Hepatocyte (in vitro differentiated cells): Measurements from ENCODE around the gene ITPKB. TPM values are rescaled to one million over a fixed set of nuclear protein-coding genes. Genes with fewer than 3 reads are reported as not detected.

ENCODE experiments used
- DNase-seq: peaks from one replicate; pipeline ENCODE4 v3.0.0-alpha.2; 2016; ENCODE audit warnings: low spot score
- H2AFZ ChIP-seq: fragments of 200-600 bp; sonication (generic); 2 replicates; pipeline ENCODE4 v1.6.0; 2016; ENCODE audit warnings: antibody characterized with exemption, mild to moderate bottlenecking
- H3K27ac ChIP-seq: fragments of 200-600 bp; sonication (generic); 2 replicates; pipeline ENCODE4 v1.5.1; 2016; ENCODE audit warnings: mild to moderate bottlenecking
- H3K27me3 ChIP-seq: fragments of 200-600 bp; sonication (generic); 2 replicates; pipeline ENCODE4 v1.6.1; 2016
- H3K36me3 ChIP-seq: fragments of 200-600 bp; sonication (generic); replicated peaks from 2 replicates; pipeline ENCODE4 v1.5.1; 2016; ENCODE audit warnings: low read depth; ENCODE audit not compliant: insufficient read depth
- H3K4me1 ChIP-seq: fragments of 200-600 bp; sonication (generic); 2 replicates; pipeline ENCODE4 v1.5.1; 2016; ENCODE audit warnings: mild to moderate bottlenecking, moderate library complexity; ENCODE audit not compliant: insufficient read depth
- H3K4me2 ChIP-seq: fragments of 200-600 bp; sonication (generic); 2 replicates; pipeline ENCODE4 v1.6.0; 2016
- H3K4me3 ChIP-seq: fragments of 200-600 bp; sonication (generic); 2 replicates; pipeline ENCODE4 v1.5.1; 2016; ENCODE audit warnings: mild to moderate bottlenecking
- H3K79me2 ChIP-seq: fragments of 200-600 bp; sonication (generic); 2 replicates; pipeline ENCODE4 v1.6.0; 2017; ENCODE audit warnings: mild to moderate bottlenecking
- H3K9me2 ChIP-seq: fragments of 200-600 bp; sonication (generic); replicated peaks from 2 replicates; pipeline ENCODE4 v1.6.0; 2017; ENCODE audit warnings: mild to moderate bottlenecking; ENCODE audit not compliant: insufficient read depth
- H3K9me3 ChIP-seq: fragments of 200-600 bp; sonication (generic); 2 replicates; pipeline ENCODE4 v1.5.1; 2016; ENCODE audit warnings: low read depth, mild to moderate bottlenecking
- H4K20me1 ChIP-seq: fragments of 200-600 bp; sonication (generic); 2 replicates; pipeline ENCODE4 v1.6.0; 2016; ENCODE audit warnings: mild to moderate bottlenecking; ENCODE audit not compliant: insufficient read depth, poor library complexity, severe bottlenecking
- EZH2 ChIP-seq: fragments of 200-600 bp; sonication (generic); IDR thresholded peaks from 2 replicates; pipeline ENCODE4 v1.6.1; 2016; ENCODE audit warnings: antibody characterized with exemption, mild to moderate bottlenecking, borderline replicate concordance
- EZH2phosphoT487 ChIP-seq: fragments of 200-600 bp; sonication (generic); IDR thresholded peaks from one replicate; pipeline ENCODE4 v1.6.1; 2018; ENCODE audit warnings: antibody characterized with exemption, mild to moderate bottlenecking, low read depth, moderate library complexity; ENCODE audit not compliant: unreplicated experiment, severe bottlenecking
- WGBS: methylation state at CpG from one replicate; pipeline ENCODE4 v1.1.6; 2016; ENCODE audit warnings: low lambda C conversion rate; ENCODE audit errors: missing lambda C conversion rate; 5-methylcytosine and 5-hydroxymethylcytosine counted together
- polyA plus RNA-seq: library from polyadenylated mRNA; unstranded; fragments of >200 nt; fragmentation: Nextera tagmentation; extraction: Ambion mirVana; gene quantifications from 2 replicates; pipeline ENCODE4 v1.2.1, GENCODE V29; 2016
- total RNA-seq: library from RNA; depleted of rRNA; stranded (reverse); fragments of >200 nt; gene quantifications from 2 replicates; pipeline ENCODE4 v1.2.3, GENCODE V29; 2014
- TF ChIP-seq, protein P1 (sequence below): fragments of 200-600 bp; sonication (generic); IDR thresholded peaks from 2 replicates; pipeline ENCODE4 v1.5.1; 2016; ENCODE audit warnings: antibody characterized with exemption, mild to moderate bottlenecking; ENCODE audit not compliant: poor library complexity

Gene ITPKB
- total and polyA plus RNA-seq, 2 experiments from 2014 or later, result 11.0 to 13.8 TPM

DNA sequence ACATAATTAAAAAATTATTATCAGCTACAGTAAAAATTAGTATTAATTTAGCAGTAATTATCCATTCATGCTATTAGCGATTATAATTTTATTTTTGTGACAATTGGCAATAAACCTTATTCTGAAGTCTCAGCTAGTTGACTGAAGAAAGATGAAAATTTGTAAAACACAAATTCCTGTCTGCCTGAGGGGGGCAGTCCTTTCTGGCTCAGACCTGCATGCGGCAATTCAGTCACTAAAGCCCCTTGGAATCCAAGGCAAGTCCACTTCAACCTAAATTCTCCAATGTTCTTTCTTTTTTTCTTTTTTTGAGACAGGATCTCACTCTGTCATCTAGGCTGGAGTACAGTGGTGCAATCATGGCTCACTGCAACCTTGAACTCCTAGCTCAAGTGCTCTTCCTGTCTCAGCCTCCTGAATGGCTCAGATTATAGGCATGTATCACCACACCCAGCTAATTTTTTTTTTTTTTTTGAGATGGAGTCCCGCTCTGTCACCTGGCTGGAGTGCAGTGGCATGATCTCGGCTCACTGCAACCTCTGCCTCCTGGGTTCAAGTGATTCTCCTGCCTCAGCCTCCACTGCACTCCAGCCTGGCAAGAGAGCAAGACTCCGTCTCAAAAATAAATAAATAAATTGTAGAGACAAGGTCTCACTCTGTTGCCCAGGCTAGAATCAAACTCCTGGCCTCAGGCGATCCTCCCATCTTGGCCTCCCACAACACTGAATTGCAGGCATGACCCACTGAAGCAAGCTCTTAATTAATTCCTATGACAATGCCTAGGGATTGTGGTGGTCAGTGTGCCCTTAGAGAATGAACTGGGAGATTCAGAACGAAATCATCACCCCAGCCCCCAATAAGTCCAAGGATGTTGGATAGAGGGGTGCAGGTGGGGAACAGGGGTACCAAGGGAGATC is 24.2 kb upstream of the ITPKB start:
- DNase-seq, result no peak
- Histone ChIP-seq H3K4me2 (no peak overlapping the region), H3K9me2 (no peaks in the 10 kb centered on the region), H3K9me3 (no peaks in the 10 kb centered on the region), H3K4me1 (no peaks in the 10 kb centered on the region), H4K20me1 (no peaks in the 10 kb centered on the region), H3K27ac (peak overlapping the region; percentile 17), H3K27me3 (no peaks in the 10 kb centered on the region), H3K79me2 (no peaks in the 10 kb centered on the region), H2AFZ (no peak overlapping the region), H3K4me3 (no peak overlapping the region), H3K36me3 (no peaks in the 10 kb centered on the region)
- TF ChIP-seq, protein P1, sequence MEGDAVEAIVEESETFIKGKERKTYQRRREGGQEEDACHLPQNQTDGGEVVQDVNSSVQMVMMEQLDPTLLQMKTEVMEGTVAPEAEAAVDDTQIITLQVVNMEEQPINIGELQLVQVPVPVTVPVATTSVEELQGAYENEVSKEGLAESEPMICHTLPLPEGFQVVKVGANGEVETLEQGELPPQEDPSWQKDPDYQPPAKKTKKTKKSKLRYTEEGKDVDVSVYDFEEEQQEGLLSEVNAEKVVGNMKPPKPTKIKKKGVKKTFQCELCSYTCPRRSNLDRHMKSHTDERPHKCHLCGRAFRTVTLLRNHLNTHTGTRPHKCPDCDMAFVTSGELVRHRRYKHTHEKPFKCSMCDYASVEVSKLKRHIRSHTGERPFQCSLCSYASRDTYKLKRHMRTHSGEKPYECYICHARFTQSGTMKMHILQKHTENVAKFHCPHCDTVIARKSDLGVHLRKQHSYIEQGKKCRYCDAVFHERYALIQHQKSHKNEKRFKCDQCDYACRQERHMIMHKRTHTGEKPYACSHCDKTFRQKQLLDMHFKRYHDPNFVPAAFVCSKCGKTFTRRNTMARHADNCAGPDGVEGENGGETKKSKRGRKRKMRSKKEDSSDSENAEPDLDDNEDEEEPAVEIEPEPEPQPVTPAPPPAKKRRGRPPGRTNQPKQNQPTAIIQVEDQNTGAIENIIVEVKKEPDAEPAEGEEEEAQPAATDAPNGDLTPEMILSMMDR, result no peak
- TF ChIP-seq EZH2phosphoT487 (no peak), EZH2 (no peak)
- 85% methylated on average over 7 of the region's 7 CpGs for WGBS

DNA sequence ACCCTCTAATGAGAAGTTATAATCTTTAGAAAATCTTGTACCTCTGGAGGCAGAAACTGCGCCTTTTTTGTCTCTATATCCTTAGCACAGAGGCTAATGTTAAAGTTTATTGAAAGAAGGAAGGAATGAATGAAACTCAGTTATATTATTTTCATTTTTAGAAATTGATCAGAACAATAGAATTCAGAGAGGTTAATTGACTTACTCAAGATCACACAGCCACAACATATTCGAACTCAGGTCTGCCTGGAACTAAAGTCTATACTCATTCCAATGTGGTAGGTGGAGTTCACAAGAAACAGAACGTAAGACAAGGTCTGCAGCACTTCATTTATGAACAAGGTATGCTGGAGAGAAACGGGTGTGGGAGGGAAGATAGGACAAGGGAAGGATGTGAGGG is 23.0 kb upstream of the ITPKB start:
- H3K27ac ChIP-seq, result no peak overlapping the region
- no peak for DNase-seq
- H3K4me3 ChIP-seq, result no peak overlapping the region
- H2AFZ ChIP-seq, result no peak overlapping the region
- H3K9me2 ChIP-seq, result no peaks in the 10 kb centered on the region
- no peaks in the 10 kb centered on the region for H3K9me3 ChIP-seq
- no peaks in the 10 kb centered on the region for H3K4me1 ChIP-seq
- no peak overlapping the region for H3K4me2 ChIP-seq
- WGBS, result 85% methylated on average over 4 of the region's 4 CpGs
- no peak for TF ChIP-seq EZH2phosphoT487
- TF ChIP-seq, protein P1, result no peak
- no peak for TF ChIP-seq EZH2
- H3K36me3 ChIP-seq, result no peaks in the 10 kb centered on the region
- no peaks in the 10 kb centered on the region for H3K79me2 ChIP-seq
- no peaks in the 10 kb centered on the region for H4K20me1 ChIP-seq
- H3K27me3 ChIP-seq, result no peaks in the 10 kb centered on the region

DNA sequence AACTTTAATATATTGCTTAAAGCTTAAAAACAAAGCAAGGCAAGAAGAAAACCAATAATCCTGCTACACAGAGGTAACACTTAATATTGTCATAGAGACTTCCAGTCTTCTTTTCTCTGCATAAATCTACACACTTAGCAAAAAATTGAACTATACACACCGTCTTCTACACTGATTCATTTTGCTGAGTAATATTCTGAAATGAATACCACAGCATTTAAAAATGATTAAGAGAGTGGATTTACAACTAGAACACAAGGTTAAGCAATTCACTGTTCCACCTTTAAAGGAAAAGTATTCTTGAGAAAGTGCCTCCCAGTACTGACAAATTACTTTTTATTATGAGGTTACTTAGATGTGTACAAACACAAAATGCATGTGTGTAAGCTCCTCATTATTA is 22.2 kb upstream of the ITPKB start:
- no peaks in the 10 kb centered on the region for H3K4me1 ChIP-seq
- H3K4me3 ChIP-seq, result no peak overlapping the region
- DNase-seq, result no peak
- 76% methylated on average over 1 of the region's 1 CpG for WGBS
- no peaks in the 10 kb centered on the region for H3K27me3 ChIP-seq
- H3K79me2 ChIP-seq, result no peaks in the 10 kb centered on the region
- TF ChIP-seq EZH2, result no peak
- no peak for TF ChIP-seq EZH2phosphoT487
- TF ChIP-seq, protein P1, result no peak
- no peak overlapping the region for H2AFZ ChIP-seq
- no peaks in the 10 kb centered on the region for H3K9me2 ChIP-seq
- no peak overlapping the region for H3K4me2 ChIP-seq
- no peaks in the 10 kb centered on the region for H4K20me1 ChIP-seq
- no peaks in the 10 kb centered on the region for H3K9me3 ChIP-seq
- H3K27ac ChIP-seq, result no peak overlapping the region
- no peaks in the 10 kb centered on the region for H3K36me3 ChIP-seq
